ENCODE measurements around the gene AIMP2.
"Not testable (repeated sequence)": the region's sequence is repeated elsewhere in the genome, so short reads cannot be mapped to it uniquely, and the experiment has no call there.

Gene AIMP2

DNA sequence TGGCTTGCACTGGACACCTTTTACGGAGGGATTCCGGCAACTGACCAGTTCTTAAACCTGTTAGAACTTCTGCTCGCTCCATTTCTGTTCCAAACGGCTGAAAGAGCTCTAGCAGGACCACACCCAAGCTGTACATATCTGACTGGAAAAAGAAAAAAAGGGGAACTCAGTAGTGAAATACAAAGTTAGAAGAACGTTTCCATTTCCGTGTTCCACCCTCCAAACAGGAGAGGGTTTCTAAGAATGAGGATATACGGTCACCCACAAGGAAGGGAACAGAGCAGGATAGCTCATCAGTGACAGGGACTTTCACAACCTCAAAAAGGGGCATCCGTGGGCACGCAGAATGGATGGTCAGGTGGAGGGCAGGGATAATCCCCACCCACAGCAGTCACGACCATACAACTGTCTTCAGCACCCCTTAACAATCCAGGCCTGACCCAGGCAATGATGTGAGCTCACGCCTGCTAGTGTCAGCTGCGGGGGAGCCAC lies 17.8 kb downstream of the AIMP2 start:
- peak; percentile 8 for DNase-seq

- no peak for DNase-seq
Measured at GRCh38 chr7:6027806-6028365, 18.8 kb downstream of the AIMP2 start.

DNA sequence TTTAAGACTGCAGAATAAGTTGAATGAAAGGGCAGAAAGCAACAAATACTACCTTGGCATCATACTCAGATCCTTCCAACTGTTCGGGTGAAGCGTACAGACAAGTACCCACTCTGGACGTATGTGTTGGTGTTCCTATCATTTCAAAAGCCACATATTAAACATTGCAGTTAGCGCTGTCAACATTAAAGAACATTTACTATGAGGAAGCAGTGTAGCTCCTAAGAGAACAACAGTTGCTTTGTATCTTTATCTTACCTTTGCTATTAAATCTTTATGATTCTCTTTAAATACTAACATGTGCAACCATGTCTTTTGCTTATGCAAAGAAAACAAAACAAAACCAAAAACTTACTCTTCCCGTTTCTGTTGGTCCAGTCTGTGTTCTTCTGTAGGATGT lies 19.5 kb downstream of the AIMP2 start:
- DNase-seq: no peak

DNA sequence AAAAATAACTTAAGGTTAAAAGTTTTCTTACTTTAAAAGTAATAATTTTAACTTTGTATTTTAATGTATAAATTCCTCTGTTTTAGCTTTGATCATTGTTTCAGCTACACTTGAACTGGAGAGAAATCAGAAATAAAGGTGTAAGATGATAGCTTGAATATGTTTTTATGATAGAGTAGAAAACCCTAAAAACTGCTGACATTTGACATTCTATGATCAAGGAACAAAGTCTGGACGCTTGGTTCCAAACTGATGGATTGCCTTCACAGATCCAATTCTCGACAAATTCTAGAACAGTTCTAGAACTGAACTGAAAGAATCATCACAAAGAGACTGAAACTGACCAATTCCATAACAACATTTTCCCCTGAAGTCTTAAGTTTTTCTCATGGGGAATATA lies 21.9 kb downstream of the AIMP2 start, which contains the start of gene ANKRD61:
Gene ANKRD61, plus strand, starts transcription at position 389 of the 400 bp plus-strand sequence. Its CDS starts 0 bp downstream, at position 389.
- DNase-seq: no peak

DNA sequence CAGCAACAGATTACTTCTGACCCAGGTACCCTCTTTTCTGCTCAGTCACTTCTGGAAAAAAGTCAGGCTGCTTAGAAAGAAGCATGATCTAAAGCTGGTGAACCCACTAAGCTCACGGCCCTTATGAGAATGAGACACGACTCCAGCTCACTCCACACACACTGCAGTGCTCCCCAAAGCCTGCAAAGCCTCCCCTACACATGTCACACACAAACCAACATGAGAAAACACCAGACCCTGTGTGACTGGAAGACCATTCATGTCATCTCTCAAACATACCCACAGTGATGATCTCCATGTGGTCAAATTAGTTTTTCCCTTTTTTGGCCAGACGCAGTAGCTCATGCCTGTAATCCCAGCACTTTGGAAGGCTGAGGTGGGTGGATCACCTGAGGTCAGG lies 22.5 kb downstream of the AIMP2 start:
- no peak for DNase-seq

GRCh38 chr7:6032167-6032566 lies 23.1 kb downstream of the AIMP2 start:
- DNase-seq: no peak

DNA sequence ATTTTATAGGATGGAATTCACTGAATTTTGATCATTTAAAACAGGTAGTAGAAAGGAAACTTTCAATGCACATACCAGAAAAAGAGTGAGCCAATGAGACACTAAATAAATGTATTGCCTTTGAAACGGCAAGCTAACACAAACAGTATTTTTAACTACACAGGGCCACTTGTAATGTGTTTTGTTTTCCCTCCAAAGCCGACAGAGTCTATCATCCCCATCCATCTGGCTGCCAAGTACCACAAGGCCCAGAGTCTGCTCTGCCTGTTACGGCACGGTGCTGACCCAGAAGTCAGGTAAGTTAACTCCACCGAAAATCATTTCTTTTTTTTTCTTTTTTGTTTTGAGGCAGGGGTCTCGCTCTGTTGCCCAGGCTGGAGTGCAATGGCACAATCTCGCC lies 23.6 kb downstream of the AIMP2 start:
- DNase-seq: no peak

DNA sequence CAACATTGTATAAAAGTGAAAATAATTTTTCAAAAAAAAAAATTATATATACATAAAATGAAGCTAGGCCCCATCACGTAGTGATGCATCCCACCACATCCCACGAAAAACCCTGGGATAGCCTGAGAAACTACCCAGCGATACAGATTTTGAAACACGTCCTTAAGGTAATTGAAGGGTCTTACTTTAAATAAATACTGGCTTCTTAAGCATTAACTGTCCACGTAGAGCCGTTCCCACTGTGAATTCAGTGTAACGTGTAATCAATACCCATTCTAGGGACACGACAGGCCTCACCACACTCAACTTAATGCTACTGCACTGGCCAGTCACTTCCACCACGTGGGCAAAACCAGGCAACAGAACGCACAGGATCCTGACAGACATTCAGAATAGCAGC lies 26.1 kb downstream of the AIMP2 start:
- DNase-seq: no peak

GRCh38 chr7:6035686-6036085 lies 26.6 kb downstream of the AIMP2 start:
- DNase-seq: no peak

DNA sequence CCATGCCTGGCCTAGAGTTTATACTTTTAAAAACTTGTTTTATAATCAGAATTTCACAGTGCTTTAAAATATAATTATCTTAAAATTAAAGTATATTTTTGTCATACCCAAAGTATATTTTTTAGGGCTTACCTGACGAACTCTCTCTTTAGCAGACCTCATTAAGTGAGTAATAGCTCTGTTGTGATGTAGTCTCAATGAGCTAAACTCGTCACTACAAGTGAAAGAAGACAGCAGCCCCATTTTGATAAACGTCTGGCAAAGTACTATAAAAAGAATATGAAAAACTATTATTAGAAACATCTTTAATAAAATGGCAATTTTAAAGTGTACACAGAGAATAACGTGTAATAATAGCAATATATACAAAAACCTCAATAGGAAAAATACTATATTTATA lies 40.7 kb downstream of the AIMP2 start:
- DNase-seq: no peak

DNA sequence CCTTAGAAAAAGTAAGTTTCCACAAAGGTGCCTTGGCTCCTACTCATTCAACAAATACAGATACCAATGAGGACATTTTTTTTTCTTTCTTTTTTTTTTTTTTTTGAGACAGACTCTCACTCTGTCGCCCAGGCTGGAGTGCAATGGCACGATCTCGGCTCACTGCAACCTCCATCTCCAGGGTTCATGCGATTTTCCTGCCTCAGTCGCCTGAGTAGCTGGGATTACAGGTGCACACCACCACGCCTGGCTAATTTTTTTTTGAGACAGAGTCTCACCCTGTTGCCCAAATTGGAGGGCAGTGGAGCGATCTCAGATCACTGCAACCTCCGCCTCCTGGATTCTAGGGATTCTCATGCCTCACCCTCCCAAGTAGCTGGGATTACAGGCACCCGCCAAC lies 42.1 kb downstream of the AIMP2 start:
- DNase-seq: not testable (repeated sequence)

DNA sequence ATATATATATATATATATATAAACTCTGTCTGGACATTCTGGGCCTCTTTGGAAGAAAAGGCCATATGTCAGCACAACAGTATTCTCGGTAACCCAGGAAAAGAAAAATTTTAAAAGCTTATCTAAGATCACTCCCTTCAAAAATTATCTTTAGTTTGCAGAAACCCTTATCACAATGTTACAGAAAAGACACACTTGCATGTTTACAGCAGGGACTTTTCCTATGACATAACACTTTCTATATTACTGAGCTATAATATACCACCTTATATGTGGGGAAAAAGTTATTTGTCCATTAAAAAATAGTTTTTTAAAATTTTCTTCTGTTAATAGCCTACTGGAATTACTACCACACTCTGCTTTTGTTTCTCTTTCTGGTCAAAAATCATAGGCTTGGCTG lies 47.5 kb downstream of the AIMP2 start:
- DNase-seq: no peak

DNA sequence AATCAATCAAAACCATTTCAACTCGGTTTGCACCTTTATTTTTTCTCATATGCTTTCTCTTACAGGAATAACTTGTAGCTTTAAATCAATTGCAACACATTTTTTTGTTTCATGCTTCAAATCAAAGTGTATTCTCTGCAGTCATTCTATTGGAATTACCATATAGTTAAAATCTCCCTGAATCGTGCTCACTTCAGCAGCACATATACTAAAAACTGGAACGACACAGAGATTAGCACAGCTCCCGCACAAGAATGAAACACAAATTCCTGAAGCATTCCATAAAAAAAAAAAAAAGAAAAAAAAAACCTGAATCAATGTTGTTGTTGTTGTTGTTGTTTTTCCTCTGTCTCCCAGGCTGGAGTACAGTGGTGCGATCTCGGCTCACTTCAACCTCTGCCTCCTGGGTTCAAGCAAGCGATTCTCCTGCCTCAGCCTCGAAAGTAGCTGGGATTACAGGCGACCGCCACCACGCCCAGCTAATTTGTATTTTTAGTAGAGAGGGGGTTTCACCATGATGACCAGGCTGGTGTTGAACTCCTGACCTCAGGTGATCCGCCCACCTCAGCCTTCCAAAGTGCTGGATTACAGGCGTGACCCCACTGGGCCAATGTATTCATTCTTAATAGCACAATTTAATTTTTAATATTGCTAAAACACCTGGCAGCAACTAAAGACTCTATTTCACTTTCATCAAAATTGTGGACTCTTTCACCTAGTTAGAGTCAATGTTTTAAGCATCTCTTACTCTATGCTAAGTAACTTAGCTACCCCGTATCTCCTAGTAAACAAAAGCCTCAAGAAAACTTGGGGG lies 48.5 kb downstream of the AIMP2 start:
- no peak for DNase-seq

DNA sequence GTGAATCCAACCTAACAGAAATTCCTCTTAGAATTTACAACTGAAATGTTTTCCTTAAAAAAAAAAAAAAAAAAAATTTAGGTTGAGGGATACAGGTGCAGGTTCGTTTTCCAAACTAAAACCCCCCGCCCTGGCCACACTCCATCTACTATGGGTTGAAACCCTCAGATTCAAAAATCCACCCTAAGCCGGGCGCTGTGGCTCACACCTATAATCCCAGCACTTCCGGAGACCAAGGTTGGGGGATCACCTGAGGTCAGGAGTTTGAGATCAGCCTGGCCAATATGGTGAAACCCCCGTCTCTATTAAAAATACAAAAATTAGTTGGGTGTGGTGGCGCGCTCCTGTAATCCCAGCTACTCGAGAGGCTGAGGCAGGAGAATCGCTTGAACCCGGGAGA lies 50.9 kb downstream of the AIMP2 start:
- DNase-seq: not testable (repeated sequence)

DNA sequence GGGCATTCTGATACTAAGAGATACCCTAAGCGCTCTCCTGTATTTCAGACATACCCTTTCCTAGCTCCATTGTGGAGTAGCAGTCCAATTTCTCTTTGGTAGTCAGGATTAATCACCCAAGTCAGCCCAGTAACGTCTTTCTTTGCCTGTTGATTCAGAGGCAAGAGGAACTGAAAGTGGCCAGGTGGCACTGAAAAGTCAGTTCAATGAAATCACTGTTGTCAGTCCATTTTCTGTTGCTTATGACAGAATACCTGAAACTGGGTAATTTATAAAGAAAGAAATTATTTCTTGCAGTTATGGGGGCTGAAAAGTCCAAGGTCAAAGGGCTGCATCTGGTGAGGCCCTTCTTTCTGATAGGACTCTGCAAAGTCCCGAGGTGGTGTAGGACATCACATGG lies 62.3 kb downstream of the AIMP2 start:
- no peak for DNase-seq

Measured in SIG-M5 (cell line).